Glutamatergic neuron (in vitro differentiated cells): Measurements from ENCODE around the gene PRKCQ. TPM values are rescaled to one million over a fixed set of nuclear protein-coding genes. Genes with fewer than 3 reads are reported as not detected.
A peak's percentile ranks its signal among the peaks of the same experiment; 100 is the strongest.
"Not testable (repeated sequence)": the region's sequence is repeated elsewhere in the genome, so short reads cannot be mapped to it uniquely, and the experiment has no call there.

Source experiments
- DNase-seq: peaks from one replicate; pipeline ENCODE4 v3.0.0; 2022
- H3K27ac Mint-ChIP-seq: one replicate; pipeline ENCODE4 v1.8.0; 2020; ENCODE audit warnings: mild to moderate bottlenecking, mixed read lengths, inconsistent platforms; ENCODE audit not compliant: unreplicated experiment
- H3K27me3 Mint-ChIP-seq: one replicate; pipeline ENCODE4 v1.8.0; 2020; ENCODE audit warnings: mild to moderate bottlenecking, moderate library complexity, mixed read lengths, inconsistent platforms; ENCODE audit not compliant: unreplicated experiment
- H3K36me3 Mint-ChIP-seq: one replicate; pipeline ENCODE4 v1.8.0; 2020; ENCODE audit warnings: mild to moderate bottlenecking, mixed read lengths, inconsistent platforms; ENCODE audit not compliant: unreplicated experiment
- H3K4me1 Mint-ChIP-seq: one replicate; pipeline ENCODE4 v1.8.0; 2020; ENCODE audit warnings: mild to moderate bottlenecking, low read depth, mixed read lengths, inconsistent platforms; ENCODE audit not compliant: unreplicated experiment
- H3K4me3 Mint-ChIP-seq: one replicate; pipeline ENCODE4 v1.8.0; 2020; ENCODE audit warnings: mild to moderate bottlenecking, mixed read lengths, inconsistent platforms; ENCODE audit not compliant: unreplicated experiment
- H3K9me3 Mint-ChIP-seq: one replicate; pipeline ENCODE4 v1.8.0; 2020; ENCODE audit warnings: mild to moderate bottlenecking, moderate library complexity, mixed read lengths, inconsistent platforms; ENCODE audit not compliant: unreplicated experiment
- total RNA-seq: library from RNA; stranded (reverse); fragmentation: NEBNext Ultra II Directional; extraction: Animal tissue kit (Norgen Biotek cat#: 25700); gene quantifications from one replicate; pipeline ENCODE4 v1.2.1, GENCODE V29; 2021; ENCODE audit not compliant: unreplicated experiment
- TF ChIP-seq, protein P1 (sequence below): fragments of 200-600 bp; sonication (generic); IDR thresholded peaks from one replicate; pipeline ENCODE4 v1.5.0; 2021; ENCODE audit not compliant: partially characterized antibody, unreplicated experiment

Gene PRKCQ
- total RNA-seq, 1 donor from 2014 or later, result 1.3 TPM

DNA sequence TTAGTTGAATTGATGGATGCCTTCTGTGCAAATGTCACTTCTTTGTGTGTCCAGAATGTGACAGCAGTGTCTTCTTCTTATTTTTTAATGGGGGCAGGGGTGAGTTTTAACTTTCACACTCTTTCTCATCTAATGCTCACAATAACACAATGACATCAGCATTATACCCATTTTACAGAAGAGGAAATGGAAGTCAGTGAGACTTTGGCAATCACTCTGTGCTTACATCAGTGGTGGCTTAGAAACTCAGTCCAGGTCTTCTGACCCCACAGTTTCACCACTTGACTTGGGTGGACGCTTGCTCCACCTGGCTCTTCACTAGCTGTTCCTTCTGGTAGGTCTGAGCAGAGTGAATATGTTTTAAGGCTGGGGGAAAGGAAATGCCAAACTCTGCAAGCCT, 124.0 kb downstream of the PRKCQ start:
- Mint-ChIP-seq H3K4me1 (no peaks in the 10 kb centered on the region), H3K27ac (no peak overlapping the region), H3K9me3 (peaks cover 2% of the 10 kb centered on the region), H3K4me3 (no peak overlapping the region), H3K27me3 (peaks cover 2% of the 10 kb centered on the region), H3K36me3 (peaks cover 4% of the 10 kb centered on the region)
- DNase-seq, result no peak
- TF ChIP-seq, protein P1, sequence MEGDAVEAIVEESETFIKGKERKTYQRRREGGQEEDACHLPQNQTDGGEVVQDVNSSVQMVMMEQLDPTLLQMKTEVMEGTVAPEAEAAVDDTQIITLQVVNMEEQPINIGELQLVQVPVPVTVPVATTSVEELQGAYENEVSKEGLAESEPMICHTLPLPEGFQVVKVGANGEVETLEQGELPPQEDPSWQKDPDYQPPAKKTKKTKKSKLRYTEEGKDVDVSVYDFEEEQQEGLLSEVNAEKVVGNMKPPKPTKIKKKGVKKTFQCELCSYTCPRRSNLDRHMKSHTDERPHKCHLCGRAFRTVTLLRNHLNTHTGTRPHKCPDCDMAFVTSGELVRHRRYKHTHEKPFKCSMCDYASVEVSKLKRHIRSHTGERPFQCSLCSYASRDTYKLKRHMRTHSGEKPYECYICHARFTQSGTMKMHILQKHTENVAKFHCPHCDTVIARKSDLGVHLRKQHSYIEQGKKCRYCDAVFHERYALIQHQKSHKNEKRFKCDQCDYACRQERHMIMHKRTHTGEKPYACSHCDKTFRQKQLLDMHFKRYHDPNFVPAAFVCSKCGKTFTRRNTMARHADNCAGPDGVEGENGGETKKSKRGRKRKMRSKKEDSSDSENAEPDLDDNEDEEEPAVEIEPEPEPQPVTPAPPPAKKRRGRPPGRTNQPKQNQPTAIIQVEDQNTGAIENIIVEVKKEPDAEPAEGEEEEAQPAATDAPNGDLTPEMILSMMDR, result no peak

DNA sequence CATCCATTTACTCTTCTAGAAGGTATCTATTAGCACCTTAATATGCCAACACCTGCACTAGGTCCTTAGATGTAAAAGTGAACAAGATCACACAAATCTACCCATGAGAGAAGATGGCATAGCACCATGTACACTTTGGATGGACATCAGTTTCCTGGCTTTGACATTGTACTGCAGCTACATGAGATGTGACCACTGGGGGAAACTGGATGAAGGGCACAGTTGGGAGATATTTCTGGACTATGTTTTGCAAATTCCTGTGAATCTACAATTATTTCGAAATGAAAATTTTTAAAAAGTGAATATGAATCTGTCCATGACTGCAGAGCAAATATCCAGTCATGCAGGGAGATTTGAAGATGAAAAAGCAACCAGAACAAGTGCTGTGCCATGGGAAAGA, 124.5 kb downstream of the PRKCQ start:
- H3K27ac Mint-ChIP-seq, result no peak overlapping the region
- no peaks in the 10 kb centered on the region for H3K9me3 Mint-ChIP-seq
- no peak for DNase-seq
- H3K4me1 Mint-ChIP-seq, result no peaks in the 10 kb centered on the region
- no peaks in the 10 kb centered on the region for H3K36me3 Mint-ChIP-seq
- TF ChIP-seq, protein P1, result no peak
- H3K27me3 Mint-ChIP-seq, result no peaks in the 10 kb centered on the region
- no peak overlapping the region for H3K4me3 Mint-ChIP-seq

DNA sequence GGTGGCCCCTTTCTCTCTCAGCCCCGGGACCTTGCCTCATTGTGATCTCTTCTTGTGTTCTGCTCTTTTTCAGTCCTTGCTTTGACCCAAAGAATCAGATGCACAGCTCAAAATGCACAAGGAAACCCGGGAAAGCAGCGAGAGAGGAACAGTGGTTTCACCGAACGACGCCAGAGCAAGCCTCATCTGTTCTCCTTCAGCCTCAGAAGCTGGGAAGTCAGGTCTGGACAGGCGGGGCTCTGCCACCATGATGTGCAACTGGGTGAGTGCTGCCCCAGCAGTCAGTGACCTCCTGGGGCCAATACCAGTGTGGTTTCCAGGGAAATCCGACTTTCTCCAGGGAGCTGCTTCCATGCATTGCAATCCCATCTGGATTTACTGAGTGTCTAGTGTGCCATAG, 133.4 kb downstream of the PRKCQ start:
- TF ChIP-seq, protein P1, result no peak
- Mint-ChIP-seq H3K27me3 (peaks cover 1% of the 10 kb centered on the region), H3K9me3 (no peaks in the 10 kb centered on the region), H3K4me3 (no peak overlapping the region), H3K27ac (no peak overlapping the region), H3K36me3 (no peaks in the 10 kb centered on the region), H3K4me1 (no peaks in the 10 kb centered on the region)
- DNase-seq, result no peak

DNA sequence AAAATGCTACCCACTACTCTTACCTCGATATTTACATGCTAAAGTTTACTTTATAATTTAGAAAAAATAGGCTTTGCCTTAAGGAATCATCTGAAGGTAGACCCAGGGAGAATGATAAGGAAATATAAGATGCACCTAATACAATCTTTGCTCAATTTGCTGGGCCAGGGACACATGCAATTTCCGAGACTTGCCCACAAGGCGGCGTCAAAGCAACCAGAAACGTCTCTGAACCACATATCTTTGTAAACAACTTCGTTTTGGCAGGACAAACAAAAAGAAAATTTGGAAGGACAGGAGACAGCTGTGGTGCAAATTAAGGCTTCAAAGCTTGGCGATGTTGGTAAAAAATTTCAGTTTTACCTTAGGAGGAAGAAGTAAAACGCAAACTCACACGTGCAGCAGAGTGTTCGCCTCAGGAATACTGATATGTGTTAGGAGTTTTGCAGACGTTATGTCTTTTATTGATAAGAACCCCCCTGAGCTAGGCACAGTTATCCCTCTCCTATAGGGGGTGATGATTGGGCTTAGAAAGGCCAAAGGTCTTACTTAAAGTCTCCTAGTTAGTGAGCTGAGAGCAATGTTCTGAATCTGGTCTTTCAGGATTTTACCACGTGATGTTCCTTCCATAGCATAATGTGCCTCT, 134.3 kb downstream of the PRKCQ start:
- H3K36me3 Mint-ChIP-seq, result no peaks in the 10 kb centered on the region

DNA sequence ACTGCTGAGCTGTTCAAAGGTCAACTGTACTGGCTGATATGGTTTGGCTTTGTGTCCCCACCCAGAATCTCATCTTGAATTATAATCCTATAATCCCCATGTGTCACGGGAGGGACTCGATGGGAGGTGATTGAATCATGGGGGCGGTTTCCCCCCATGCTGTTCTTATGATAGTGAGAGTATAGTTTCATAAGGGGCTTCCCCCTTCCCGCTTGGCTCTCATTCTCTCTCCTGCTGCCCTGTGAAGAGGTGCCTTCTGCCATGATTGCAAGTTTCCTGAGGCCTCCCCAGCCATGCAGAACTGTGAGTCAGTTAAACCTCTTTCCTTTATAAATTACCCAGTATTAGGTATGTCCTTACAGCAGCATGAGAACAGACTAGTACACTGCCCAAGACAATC, 140.2 kb downstream of the PRKCQ start:
- DNase-seq, H3K9me3 Mint-ChIP-seq, H3K4me1 Mint-ChIP-seq, H3K4me3 Mint-ChIP-seq, H3K27me3 Mint-ChIP-seq, H3K36me3 Mint-ChIP-seq, H3K27ac Mint-ChIP-seq: not testable (repeated sequence)

More for the DNA sequence above, 134.3 kb downstream of the PRKCQ start:
- Mint-ChIP-seq H3K9me3 (no peaks in the 10 kb centered on the region), H3K27ac (no peak overlapping the region), H3K4me3 (no peak overlapping the region), H3K4me1 (no peaks in the 10 kb centered on the region), H3K27me3 (peaks cover 1% of the 10 kb centered on the region)
- TF ChIP-seq, protein P1, result peak; percentile 35
- peak; percentile 60 for DNase-seq

DNA sequence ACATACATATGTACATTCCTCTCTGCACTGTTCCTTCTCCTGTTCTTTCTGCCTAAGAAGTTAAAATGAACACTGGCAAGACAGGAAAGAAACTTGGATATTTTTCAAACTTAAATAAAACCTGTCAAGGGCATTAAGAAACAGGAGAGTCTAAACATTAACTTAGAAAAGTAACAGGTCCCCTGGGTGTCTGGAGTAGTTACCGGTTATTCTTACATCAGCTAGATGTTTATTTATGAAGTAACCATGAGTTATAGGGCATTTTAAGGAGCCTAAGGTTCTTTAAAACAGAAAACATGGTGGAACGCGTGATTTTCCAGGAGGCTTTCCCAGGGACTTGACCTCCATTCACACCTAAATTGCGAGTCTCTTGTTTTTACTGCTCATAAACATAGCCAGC, 148.2 kb downstream of the PRKCQ start:
- no peak for DNase-seq
- Mint-ChIP-seq H3K9me3 (no peaks in the 10 kb centered on the region), H3K4me1 (no peaks in the 10 kb centered on the region), H3K36me3 (peaks cover 3% of the 10 kb centered on the region), H3K4me3 (no peak overlapping the region), H3K27ac (no peak overlapping the region), H3K27me3 (no peaks in the 10 kb centered on the region)
- TF ChIP-seq, protein P1, result no peak
